Measurements from ENCODE around the gene RALGAPA2.
A peak's percentile ranks its signal among the peaks of the same experiment; 100 is the strongest.

The RALGAPA2 gene

DNA sequence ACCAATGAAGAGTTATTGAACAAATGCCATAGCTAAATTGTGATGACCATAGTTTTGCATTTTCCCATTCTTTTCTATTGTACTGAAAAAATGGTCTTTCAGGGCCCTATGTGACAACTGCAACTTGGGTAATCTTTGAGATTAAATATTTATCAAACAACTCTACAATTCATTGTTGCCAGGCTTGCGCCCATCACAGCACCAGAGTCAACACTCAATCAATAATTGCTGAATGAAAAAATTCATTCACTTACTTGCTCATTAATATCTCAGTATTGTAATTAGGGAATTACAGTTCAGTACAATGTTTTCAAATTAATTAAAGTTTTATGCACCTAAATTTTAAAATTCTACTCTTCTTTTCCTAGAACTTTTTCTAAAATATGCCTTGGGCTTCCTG lies 7.7 kb upstream of the RALGAPA2 start:
- no peak for DNase-seq (ENCODE audit: low spot score)

GRCh38 chr20:20719411-20719810 lies 7.0 kb upstream of the RALGAPA2 start:
- no peak for DNase-seq (ENCODE audit: low spot score)

- no peak for DNase-seq (ENCODE audit: low spot score)
Observed at GRCh38 chr20:20713244-20713765, 861 bp upstream of the RALGAPA2 start.

DNA sequence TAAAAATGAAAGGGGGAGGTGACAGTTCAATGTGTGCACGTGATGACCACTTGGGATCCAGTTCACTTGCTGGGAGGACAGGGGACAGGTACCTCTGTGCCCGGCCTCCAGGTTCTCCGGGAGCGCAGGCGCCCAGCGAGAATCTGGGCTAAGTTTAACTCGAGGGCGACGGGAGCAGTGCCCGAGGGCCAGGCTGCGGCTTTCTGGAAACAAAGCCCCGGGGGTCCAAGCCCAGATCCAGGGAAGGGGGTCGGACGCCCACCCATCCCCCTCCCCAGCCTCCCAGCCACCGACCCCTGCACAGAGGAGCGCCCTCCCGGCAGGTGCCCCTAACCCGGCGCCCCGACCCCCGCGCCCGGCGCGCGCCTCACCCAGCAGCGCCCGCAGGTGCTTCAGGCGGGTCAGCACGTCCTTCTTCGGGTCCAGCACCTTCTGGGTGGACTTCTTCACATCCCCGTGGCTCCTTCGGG lies 405 bp downstream of the RALGAPA2 start:
- DNase-seq (ENCODE audit: low spot score): no peak

DNA sequence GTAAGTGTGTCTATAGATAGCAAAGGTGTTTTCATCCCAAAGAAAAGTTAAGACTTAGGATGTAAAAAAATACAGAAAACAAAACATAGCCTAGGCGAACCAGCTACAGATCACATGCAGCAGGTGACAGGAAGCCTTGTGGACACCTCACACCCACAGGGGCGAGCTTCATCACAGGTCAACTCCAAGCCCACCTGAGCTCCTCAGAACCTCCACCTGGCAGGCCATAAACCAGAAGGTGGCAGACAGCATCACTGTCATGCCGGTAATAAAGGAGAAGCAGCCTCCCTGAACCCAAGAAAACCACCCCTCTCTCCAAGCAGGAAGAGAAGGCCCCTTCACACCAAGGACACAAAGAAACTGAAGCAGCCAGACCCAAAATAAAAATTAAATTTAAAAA lies 1.0 kb downstream of the RALGAPA2 start:
- no peak for DNase-seq (ENCODE audit: low spot score)

- no peak for DNase-seq (ENCODE audit: low spot score)
Observed at GRCh38 chr20:20710443-20711315, 1.8 kb downstream of the RALGAPA2 start.

DNA sequence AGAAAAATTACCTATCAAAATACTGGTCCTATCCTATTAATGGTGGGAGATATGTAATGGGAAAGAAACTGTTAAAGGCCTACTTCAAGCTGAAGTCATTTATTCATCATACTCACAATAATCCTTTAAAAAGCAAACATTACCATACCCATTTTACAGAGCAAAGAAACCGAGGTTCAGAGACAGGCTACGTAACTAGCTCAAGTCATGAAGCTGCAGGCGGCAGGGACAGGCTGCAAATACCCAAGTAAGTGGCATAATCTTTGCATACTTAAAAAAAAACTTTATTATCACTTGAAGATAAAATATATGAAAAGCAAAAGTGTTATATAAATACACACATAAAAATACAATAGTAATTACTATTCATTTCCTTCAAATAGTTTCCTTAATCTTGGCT lies 2.6 kb downstream of the RALGAPA2 start:
- no peak for DNase-seq (ENCODE audit: low spot score)

- no peak for DNase-seq (ENCODE audit: low spot score)
Observed at GRCh38 chr20:20706285-20706684, 6.2 kb downstream of the RALGAPA2 start.

- no peak for DNase-seq (ENCODE audit: low spot score)
Observed at GRCh38 chr20:20702330-20703245, 9.9 kb downstream of the RALGAPA2 start.

DNA sequence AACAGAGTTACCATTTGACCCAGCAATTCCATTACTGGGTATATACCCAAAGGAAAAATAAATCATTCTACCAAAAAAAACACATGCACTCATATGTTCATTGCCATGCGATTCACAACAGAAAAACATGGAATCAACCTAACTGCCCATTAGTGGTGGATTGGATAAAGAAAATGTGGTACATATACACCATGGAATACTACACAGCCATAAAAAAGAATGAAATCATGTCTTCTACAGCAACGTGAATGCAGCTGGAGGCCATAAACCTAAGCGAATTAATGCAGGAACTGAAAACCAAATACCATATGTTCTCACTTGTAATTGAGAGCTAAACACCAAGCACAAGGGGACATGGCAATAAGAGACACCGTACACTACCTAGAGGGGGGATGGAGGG lies 12.5 kb downstream of the RALGAPA2 start:
- no peak for DNase-seq (ENCODE audit: low spot score)

GRCh38 chr20:20699144-20699543 lies 13.3 kb downstream of the RALGAPA2 start:
- DNase-seq (ENCODE audit: low spot score): no peak

- DNase-seq (ENCODE audit: low spot score): no peak
Observed at GRCh38 chr20:20697325-20697845, 15.1 kb downstream of the RALGAPA2 start.

DNA sequence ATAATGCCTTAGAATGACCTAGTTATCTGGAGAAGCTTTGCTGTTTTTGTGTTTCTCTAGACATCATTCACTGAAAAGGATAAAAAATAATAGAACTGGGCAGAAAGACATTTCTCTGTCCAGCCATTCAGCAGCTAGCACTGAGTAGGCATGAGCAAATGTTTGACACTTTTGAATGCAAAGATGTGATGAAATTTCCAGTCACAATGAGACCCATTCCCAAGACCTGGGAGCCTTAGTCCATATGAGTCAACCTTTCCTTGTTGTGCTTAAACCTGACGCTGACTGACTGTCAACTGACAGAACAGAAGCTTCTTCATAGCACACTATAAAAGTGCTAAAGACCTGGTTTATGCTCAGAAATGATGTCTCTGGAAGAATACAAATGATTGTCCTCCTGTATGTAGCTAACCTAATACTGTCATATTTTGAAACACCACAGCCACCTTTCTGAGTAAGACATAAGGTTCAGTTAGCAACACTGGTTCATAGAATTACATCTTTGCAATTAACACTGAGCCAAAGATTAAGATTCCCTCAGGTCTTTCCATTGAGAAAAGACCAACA lies 17.1 kb downstream of the RALGAPA2 start:
- peak; percentile 14 for DNase-seq (ENCODE audit: low spot score)

DNA sequence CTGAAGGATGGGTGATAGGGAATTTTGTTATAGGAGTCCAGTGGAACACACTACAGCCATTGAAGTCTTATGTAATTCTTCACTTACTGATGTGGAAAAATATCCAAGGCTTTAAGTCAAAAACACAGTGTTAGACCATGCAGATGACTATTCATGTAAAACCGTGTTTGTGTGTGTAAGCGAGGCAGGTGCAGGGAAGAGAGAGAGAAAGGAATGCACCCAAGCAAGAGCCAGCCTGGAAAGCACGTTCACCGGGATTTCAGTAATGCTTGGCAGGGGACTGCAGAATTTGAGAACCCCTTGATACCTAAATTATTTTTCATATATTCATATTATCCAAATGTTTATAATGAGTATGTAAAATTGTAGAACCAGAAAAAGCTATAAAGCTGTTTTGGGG lies 17.9 kb downstream of the RALGAPA2 start:
- DNase-seq (ENCODE audit: low spot score): no peak

GRCh38 chr20:20692587-20692986 lies 19.9 kb downstream of the RALGAPA2 start:
- no peak for DNase-seq (ENCODE audit: low spot score)

GRCh38 chr20:20691477-20692235 lies 20.8 kb downstream of the RALGAPA2 start:
- DNase-seq (ENCODE audit: low spot score): no peak

DNA sequence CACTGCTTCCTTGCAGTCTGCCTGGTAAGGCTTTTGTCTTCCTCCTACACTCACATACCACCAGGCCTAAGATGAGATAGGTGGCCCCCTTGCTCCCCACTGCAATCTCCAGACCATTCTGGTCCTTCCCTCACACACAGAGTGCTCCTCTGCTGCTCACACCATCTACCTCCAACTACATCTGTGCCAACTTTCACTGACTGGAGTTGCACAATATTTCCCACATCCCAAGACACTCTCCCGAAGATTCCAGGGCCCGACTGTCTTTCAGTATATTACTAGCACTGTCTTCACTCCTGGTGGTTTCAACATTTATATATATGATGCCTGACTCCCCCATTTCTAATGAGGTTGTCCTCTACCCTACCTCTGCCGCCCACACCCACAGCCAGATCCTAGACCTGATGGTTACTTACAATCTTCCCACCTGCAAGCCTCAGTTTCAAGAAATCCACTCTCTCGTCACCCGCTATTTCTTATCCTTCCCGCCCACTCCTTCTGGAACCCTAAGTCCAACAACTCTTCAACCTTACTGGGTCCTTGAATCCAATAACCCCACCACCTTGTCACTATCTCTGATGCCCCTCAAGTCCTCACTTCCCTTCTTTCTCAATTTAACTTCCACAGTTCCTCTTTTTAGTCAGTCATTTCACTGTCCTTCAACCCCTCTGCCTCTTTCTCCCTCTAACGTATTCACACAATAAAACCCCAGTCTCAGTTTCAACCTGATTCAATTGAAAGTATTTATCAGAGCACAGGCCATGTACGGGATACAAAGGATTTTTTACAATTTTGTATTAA lies 21.6 kb downstream of the RALGAPA2 start:
- no peak for DNase-seq (ENCODE audit: low spot score)

- no peak for DNase-seq (ENCODE audit: low spot score)
Observed at GRCh38 chr20:20687319-20687718, 25.1 kb downstream of the RALGAPA2 start.

- DNase-seq (ENCODE audit: low spot score): no peak
Observed at GRCh38 chr20:20685635-20686034, 26.8 kb downstream of the RALGAPA2 start.

All from COLO829 (cell line).